HepG2 (cell line): ENCODE measurements around the gene NEU4. TPM values are rescaled to one million over a fixed set of nuclear protein-coding genes. Genes with fewer than 3 reads are reported as not detected.

Experiments
- ARID2 ChIP-seq: sonication (generic); formaldehyde crosslinking; IDR thresholded peaks from 2 replicates; pipeline ENCODE4 v1.8.1; 2022; ENCODE audit warnings: mild to moderate bottlenecking, missing genetic modification reagents, borderline replicate concordance
- ERF ChIP-seq: IDR thresholded peaks from 2 replicates; pipeline ENCODE4 v1.6.1; 2018; ENCODE audit warnings: missing biosample characterization, missing genetic modification reagents
- EZH2 ChIP-seq: conservative IDR thresholded peaks from 2 replicates; pipeline ENCODE4 v1.6.1; 2012; ENCODE audit warnings: mild to moderate bottlenecking, low read depth, low read length, moderate library complexity
- JUNB ChIP-seq: sonication (generic); formaldehyde crosslinking; IDR thresholded peaks from 2 replicates; pipeline ENCODE4 v1.8.0; 2022; ENCODE audit warnings: missing genetic modification reagents, mild to moderate bottlenecking, borderline replicate concordance
- KLF6 ChIP-seq: IDR thresholded peaks from 2 replicates; pipeline ENCODE4 v1.8.0; 2016; ENCODE audit warnings: missing biosample characterization, missing genetic modification reagents
- MTF1 ChIP-seq: sonication (generic); formaldehyde crosslinking; IDR thresholded peaks from 2 replicates; pipeline ENCODE4 v1.5.0; 2020; ENCODE audit warnings: missing genetic modification reagents
- NFE2L1 ChIP-seq: sonication (generic); formaldehyde crosslinking; IDR thresholded peaks from 2 replicates; pipeline ENCODE4 v1.4.0; 2020; ENCODE audit warnings: missing genetic modification reagents, mild to moderate bottlenecking, borderline replicate concordance
- NONO ChIP-seq, 2 experiments: fragments of 450-650 bp in 1 of 2; sonication (generic) in 1 of 2; formaldehyde crosslinking in 1 of 2; IDR thresholded peaks in 1 of 2; conservative IDR thresholded peaks in 1 of 2; 2 replicates each; pipeline versions ENCODE4 v1.6.1 to v1.8.0; 2017 to 2022; ENCODE audit warnings: mild to moderate bottlenecking in 1 of 2, missing genetic modification reagents in 1 of 2, moderate library complexity in 1 of 2
- ONECUT2 ChIP-seq: sonication (generic); formaldehyde crosslinking; IDR thresholded peaks from 2 replicates; pipeline ENCODE4 v1.4.0; 2020; ENCODE audit warnings: missing genetic modification reagents
- RCOR2 ChIP-seq: IDR thresholded peaks from 2 replicates; pipeline ENCODE4 v1.6.1; 2016; ENCODE audit warnings: missing biosample characterization, missing genetic modification reagents
- REXO4 ChIP-seq: sonication (generic); formaldehyde crosslinking; IDR thresholded peaks from 2 replicates; pipeline ENCODE4 v1.8.0; 2022; ENCODE audit warnings: missing genetic modification reagents, mild to moderate bottlenecking, borderline replicate concordance
- RFX3 ChIP-seq: IDR thresholded peaks from 2 replicates; pipeline ENCODE4 v1.6.1; 2016; ENCODE audit warnings: missing biosample characterization, missing genetic modification reagents
- SALL1 ChIP-seq: sonication (generic); formaldehyde crosslinking; IDR thresholded peaks from 2 replicates; pipeline ENCODE4 v1.8.0; 2022; ENCODE audit warnings: mild to moderate bottlenecking, missing genetic modification reagents
- SCMH1 ChIP-seq: sonication (generic); formaldehyde crosslinking; IDR thresholded peaks from 2 replicates; pipeline ENCODE4 v1.9.0; 2021; ENCODE audit warnings: missing genetic modification reagents, mild to moderate bottlenecking, borderline replicate concordance
- SMAD3 ChIP-seq: sonication (generic); formaldehyde crosslinking; IDR thresholded peaks from 2 replicates; pipeline ENCODE4 v1.4.0; 2020; ENCODE audit warnings: missing genetic modification reagents
- SYNCRIP ChIP-seq: fragments of 200-400 bp; formaldehyde crosslinking; IDR thresholded peaks from 2 replicates; pipeline ENCODE4 v1.6.1; 2018; ENCODE audit warnings: mild to moderate bottlenecking, low read depth, low read length; ENCODE audit not compliant: insufficient read depth
- ZBTB3 ChIP-seq: sonication (generic); formaldehyde crosslinking; IDR thresholded peaks from 2 replicates; pipeline ENCODE4 v1.4.0; 2020; ENCODE audit warnings: low read depth, mild to moderate bottlenecking, moderate library complexity, missing genetic modification reagents, borderline replicate concordance
- ZBTB42 ChIP-seq: sonication (generic); formaldehyde crosslinking; IDR thresholded peaks from 2 replicates; pipeline ENCODE4 v1.5.0; 2020; ENCODE audit warnings: mild to moderate bottlenecking, missing genetic modification reagents
- ZNF136 ChIP-seq: sonication (generic); formaldehyde crosslinking; IDR thresholded peaks from 2 replicates; pipeline ENCODE4 v1.8.1; 2022; ENCODE audit warnings: low read depth, mild to moderate bottlenecking, moderate library complexity, missing genetic modification reagents
- ZNF20 ChIP-seq: sonication (generic); formaldehyde crosslinking; IDR thresholded peaks from 2 replicates; pipeline ENCODE4 v1.4.0; 2020; ENCODE audit warnings: mild to moderate bottlenecking, moderate library complexity, missing genetic modification reagents
- ZNF3 ChIP-seq: IDR thresholded peaks from 2 replicates; pipeline ENCODE4 v1.7.0; 2017; ENCODE audit warnings: inconsistent platforms
- ZNF7 ChIP-seq: IDR thresholded peaks from 2 replicates; pipeline ENCODE4 v1.6.1; 2016; ENCODE audit warnings: missing biosample characterization, missing genetic modification reagents
- ZZZ3 ChIP-seq: sonication (generic); formaldehyde crosslinking; IDR thresholded peaks from 2 replicates; pipeline ENCODE4 v1.4.0; 2020; ENCODE audit warnings: missing genetic modification reagents, mild to moderate bottlenecking, borderline replicate concordance
- polyA plus RNA-seq, 8 experiments: library from polyadenylated mRNA; depleted of rRNA in 3 of 8; stranded (reverse) in 7 of 8; unstranded in 1 of 8; fragments of >200 nt; fragmentation: Illumina TruSeq in 4 of 8; extraction: Trizol in 4 of 8; gene quantifications; 2 replicates each; pipeline versions ENCODE4 v1.2.1 to v1.2.3, GENCODE V29; 2011 to 2016; ENCODE audit warnings: low read depth in 4 of 8, missing spikeins in 1 of 8, mixed read lengths in 1 of 8; ENCODE audit not compliant: insufficient read depth in 1 of 8
- total RNA-seq, 5 experiments: library from RNA; depleted of rRNA; stranded (reverse); fragments of >200 nt; fragmentation: Illumina TruSeq; extraction: Trizol; gene quantifications; 2 replicates each; pipeline ENCODE4 v1.2.3, GENCODE V29; 2016; ENCODE audit warnings: low read depth in 1 of 5
- TF ChIP-seq, protein P1 (sequence below): sonication (generic); formaldehyde crosslinking; IDR thresholded peaks from 2 replicates; pipeline ENCODE4 v1.4.0; 2020; ENCODE audit warnings: mild to moderate bottlenecking, missing genetic modification reagents
- TF ChIP-seq, protein P2 (sequence below): sonication (generic); formaldehyde crosslinking; IDR thresholded peaks from 2 replicates; pipeline ENCODE4 v1.8.1; 2023; ENCODE audit warnings: mild to moderate bottlenecking, missing genetic modification reagents, borderline replicate concordance
- TF ChIP-seq, protein P3 (sequence below): sonication (generic); formaldehyde crosslinking; IDR thresholded peaks from 2 replicates; pipeline ENCODE4 v1.5.0; 2020; ENCODE audit warnings: mild to moderate bottlenecking, missing genetic modification reagents
- TF ChIP-seq, protein P4 (sequence below): sonication (generic); formaldehyde crosslinking; IDR thresholded peaks from 2 replicates; pipeline ENCODE4 v1.8.0; 2022; ENCODE audit warnings: low read depth, missing genetic modification reagents

The NEU4 gene
- total and polyA plus RNA-seq, 2 of the 13 experiments (the other 11 are each of a cell fraction or from before 2014, with no cell fraction given), result 53.5 to 107 TPM

DNA sequence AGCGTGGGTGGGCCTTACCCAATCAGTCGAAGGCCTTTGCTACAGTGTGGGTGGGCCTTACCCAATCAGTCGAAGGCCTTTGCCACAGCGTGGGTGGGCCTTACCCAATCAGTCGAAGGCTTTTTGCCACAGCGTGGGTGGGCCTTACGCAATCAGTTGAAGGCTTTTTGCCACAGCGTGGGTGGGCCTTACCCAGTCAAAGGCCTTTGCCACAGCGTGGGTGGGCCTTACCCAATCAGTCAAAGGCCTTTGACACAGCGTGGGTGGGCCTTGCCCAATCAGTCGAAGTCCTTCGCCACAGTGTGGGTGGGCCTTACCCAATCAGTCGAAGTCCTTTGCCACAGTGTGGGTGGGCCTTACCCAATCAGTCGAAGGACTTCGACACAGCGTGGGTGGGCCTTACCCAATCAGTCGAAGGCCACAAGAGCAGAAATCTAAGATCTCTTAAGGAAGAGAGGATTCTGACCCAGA is 48.7 kb upstream of the NEU4 start (continued):
- TF ChIP-seq NONO (IDR thresholded peaks at IDR 0.05) (no peak), NONO (CRISPR knock-in tag; conservative IDR thresholded peaks at IDR 0.05) (no peak), KLF6 (CRISPR knock-in tag) (no peak), JUNB (CRISPR knock-in tag) (no peak), ZZZ3 (no peak), ZBTB3 (CRISPR knock-in tag) (no peak), SYNCRIP (no peak), ZNF136 (CRISPR knock-in tag) (no peak), ARID2 (CRISPR knock-in tag) (no peak), ZNF20 (CRISPR knock-in tag) (no peak), SMAD3 (CRISPR knock-in tag) (no peak), MTF1 (CRISPR knock-in tag) (no peak), ZNF3 (CRISPR knock-in tag) (peak; percentile 58; the same call in 1 of the 2 replicates), RCOR2 (0 out of 2 replicates have a peak, but pooled peaks have one; percentile 60), ZBTB42 (CRISPR knock-in tag) (no peak), SCMH1 (no peak), RFX3 (CRISPR knock-in tag) (no peak), REXO4 (CRISPR knock-in tag) (no peak), ONECUT2 (CRISPR knock-in tag) (no peak), ZNF7 (no peak), EZH2 (no peak), ERF (CRISPR knock-in tag) (no peak), SALL1 (no peak), NFE2L1 (CRISPR knock-in tag) (no peak)
- TF ChIP-seq, protein P1, sequence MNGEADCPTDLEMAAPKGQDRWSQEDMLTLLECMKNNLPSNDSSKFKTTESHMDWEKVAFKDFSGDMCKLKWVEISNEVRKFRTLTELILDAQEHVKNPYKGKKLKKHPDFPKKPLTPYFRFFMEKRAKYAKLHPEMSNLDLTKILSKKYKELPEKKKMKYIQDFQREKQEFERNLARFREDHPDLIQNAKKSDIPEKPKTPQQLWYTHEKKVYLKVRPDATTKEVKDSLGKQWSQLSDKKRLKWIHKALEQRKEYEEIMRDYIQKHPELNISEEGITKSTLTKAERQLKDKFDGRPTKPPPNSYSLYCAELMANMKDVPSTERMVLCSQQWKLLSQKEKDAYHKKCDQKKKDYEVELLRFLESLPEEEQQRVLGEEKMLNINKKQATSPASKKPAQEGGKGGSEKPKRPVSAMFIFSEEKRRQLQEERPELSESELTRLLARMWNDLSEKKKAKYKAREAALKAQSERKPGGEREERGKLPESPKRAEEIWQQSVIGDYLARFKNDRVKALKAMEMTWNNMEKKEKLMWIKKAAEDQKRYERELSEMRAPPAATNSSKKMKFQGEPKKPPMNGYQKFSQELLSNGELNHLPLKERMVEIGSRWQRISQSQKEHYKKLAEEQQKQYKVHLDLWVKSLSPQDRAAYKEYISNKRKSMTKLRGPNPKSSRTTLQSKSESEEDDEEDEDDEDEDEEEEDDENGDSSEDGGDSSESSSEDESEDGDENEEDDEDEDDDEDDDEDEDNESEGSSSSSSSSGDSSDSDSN (CRISPR knock-in tag), result peak; percentile 40; the same call in 1 of the 2 replicates
- TF ChIP-seq, protein P2, sequence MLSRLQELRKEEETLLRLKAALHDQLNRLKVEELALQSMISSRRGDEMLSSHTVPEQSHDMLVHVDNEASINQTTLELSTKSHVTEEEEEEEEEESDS (CRISPR knock-in tag), result no peak
- TF ChIP-seq, protein P3, sequence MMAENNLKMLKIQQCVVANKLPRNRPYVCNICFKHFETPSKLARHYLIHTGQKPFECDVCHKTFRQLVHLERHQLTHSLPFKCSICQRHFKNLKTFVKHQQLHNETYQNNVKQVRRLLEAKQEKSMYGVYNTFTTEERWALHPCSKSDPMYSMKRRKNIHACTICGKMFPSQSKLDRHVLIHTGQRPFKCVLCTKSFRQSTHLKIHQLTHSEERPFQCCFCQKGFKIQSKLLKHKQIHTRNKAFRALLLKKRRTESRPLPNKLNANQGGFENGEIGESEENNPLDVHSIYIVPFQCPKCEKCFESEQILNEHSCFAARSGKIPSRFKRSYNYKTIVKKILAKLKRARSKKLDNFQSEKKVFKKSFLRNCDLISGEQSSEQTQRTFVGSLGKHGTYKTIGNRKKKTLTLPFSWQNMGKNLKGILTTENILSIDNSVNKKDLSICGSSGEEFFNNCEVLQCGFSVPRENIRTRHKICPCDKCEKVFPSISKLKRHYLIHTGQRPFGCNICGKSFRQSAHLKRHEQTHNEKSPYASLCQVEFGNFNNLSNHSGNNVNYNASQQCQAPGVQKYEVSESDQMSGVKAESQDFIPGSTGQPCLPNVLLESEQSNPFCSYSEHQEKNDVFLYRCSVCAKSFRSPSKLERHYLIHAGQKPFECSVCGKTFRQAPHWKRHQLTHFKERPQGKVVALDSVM (CRISPR knock-in tag), result no peak
- TF ChIP-seq, protein P4, sequence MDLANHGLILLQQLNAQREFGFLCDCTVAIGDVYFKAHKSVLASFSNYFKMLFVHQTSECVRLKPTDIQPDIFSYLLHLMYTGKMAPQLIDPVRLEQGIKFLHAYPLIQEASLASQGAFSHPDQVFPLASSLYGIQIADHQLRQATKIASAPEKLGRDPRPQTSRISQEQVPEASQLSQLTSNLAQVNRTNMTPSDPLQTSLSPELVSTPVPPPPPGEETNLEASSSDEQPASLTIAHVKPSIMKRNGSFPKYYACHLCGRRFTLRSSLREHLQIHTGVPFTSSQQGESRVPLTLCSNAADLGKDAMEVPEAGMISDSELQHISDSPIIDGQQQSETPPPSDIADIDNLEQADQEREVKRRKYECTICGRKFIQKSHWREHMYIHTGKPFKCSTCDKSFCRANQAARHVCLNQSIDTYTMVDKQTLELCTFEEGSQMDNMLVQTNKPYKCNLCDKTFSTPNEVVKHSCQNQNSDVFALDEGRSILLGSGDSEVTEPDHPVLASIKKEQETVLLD (CRISPR knock-in tag), result no peak
